Measurements from ENCODE around the gene OR5AU1.

The OR5AU1 gene

DNA sequence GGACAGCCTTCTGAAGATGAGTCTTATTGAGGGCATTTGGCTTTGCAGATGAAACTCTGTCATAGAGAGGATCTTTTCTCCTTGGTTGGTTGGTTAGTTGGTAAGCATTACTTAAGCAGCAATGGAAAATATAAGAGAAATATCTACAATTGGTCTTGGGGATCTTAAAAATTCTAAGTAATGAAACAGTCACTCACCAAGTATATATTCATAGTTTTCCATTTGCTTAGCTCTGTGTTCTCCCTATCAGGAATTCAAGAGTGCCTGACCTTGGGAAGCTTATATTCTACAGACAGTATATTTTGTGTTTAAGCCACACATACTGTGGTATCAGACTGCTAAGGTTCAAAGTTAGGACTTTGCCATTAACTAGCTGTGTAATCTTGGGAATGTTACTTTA, at the start of gene OR5AU1:
Gene OR5AU1 (minus strand): TSS at position 101 of the 400 bp plus-strand sequence. CDS start 191 bp downstream, outside the sequence.
- no peak for DNase-seq

- no peak for DNase-seq
Observed at GRCh38 chr14:21205026-21205677, 49.3 kb upstream of the OR5AU1 start.

- no peak for DNase-seq
Observed at GRCh38 chr14:21204167-21205025, 48.5 kb upstream of the OR5AU1 start.

DNA sequence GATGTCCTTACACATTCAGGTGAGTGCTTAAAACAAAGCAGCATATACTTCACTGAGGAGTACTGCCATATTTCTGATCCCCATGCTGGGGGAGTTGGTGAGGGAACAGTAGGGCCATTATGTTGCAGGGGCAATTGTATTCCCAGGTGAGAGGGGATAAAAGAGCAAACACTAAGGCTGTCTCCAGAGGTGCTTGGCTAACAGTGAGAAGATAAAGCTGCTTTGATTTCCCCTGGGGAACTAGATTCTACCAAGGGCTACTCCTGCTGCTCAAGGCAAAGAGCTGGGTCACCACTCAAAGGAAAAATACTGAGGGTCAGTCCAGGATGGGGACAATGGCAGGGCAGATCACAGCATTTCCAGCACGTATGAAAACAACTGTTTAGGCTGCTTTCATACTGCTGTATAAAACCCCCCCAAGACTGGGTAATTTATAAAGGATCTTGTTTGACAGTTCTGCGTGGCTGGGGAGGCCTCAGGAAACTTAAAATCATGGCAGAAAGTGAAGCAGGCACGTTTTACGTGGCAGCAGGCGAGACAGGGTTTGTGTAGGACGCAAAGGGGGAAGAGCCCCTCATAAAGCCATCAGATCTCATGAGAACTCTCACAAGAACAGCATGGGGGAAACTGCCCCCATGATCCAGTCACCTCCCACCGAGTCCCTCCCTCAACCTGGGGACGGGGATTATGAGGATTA, 47.8 kb upstream of the OR5AU1 start:
- no peak for DNase-seq

DNA sequence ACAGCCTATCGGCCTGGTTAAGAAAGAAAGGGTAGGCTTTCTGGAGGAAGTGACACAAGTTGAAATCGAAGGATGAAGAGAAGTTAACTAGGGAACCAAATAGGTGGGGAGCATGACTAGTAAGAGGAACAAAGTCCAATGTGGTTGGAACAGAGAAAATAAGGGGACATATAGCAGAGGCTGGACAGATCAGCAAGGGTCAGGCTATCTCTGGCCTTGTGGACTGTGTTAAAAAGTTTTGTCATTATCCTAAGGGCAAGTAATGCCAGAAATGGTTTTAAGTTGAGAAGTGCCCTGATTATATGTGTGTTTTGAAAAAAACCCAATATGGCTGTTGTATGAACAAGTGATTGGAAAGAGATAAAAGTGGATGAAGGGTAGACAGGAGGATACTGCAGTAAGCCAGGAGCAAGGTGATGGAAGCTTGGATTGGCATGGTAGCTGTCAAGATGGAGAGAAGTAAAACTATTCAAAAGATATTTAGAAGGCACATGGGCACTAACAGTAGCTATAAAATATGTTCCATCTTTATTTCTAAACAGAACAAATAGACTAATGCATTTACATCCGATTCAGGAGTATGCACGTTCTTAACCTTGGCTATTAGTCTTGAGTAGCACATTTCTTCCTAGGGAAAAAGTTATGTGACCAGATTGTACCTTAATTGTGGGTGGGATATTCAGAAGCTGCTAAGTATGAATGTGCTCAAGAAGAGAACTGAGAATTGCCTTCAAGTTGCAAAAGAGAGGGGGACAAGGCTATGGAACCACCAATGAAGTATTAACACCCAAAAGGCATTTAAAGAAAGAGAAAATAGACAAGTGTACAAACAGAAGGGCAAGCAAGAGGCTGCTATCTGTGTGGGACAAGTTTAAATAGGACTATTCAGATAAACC, 46.8 kb upstream of the OR5AU1 start:
- no peak for DNase-seq

GRCh38 chr14:21201732-21202462, 46.0 kb upstream of the OR5AU1 start:
- no peak for DNase-seq

GRCh38 chr14:21200752-21201461, 45.0 kb upstream of the OR5AU1 start:
- no peak for DNase-seq

GRCh38 chr14:21199611-21200560, 44.0 kb upstream of the OR5AU1 start:
- DNase-seq, result no peak

- DNase-seq, result no peak
Observed at GRCh38 chr14:21197418-21198205, 41.7 kb upstream of the OR5AU1 start.

DNA sequence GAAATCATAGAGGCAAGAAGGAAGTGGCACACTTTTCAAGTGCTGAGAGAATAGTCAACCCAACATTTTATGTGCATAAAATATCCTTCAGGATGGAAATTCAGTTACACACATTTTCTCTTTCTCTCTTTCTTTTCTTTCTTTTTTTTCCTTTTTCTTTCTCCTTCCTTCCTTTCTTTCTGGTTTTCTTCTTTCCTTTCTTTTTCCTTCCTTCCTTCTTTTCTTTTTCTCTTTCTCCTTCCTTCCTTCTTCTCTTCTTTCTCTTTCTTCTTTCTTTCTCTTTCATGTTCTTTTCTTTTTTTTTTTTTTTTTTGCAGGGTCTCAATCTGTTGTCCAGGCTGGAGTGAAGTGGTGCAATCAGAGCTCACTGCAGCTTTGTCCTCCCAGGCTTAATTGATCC, 38.7 kb upstream of the OR5AU1 start:
- DNase-seq, result no peak

DNA sequence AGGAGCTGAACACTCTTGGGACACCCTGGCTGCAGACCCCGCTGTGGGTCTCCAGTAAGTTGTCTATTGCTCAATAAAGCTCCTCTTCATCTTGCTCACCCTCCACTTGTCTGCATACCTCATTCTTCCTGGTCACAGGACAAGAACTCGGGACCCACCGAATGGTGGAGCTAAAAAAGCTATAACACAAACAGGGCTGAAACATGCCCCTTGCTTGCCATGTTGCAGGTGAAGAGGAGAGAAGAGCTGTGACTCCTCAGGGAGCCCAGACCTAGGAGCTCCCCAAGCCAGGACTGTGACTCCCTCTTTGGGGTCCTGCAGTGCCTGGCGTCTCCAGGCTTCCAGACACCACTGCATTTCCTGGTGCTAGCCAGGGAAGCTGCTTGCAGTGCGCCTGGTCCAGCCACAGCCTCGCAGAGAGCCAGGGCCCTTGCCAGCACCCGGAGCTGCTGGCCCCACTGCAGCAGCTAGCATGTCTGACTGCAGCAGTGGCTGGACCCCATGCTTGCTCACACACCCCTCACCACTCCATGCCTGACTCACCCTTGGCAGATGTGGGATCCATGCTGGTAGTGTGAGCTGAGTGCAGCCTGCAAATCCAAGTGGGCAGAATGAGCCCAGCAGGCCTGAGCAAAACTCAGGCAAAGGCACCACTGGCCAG, 37.1 kb upstream of the OR5AU1 start:
- no peak for DNase-seq

DNA sequence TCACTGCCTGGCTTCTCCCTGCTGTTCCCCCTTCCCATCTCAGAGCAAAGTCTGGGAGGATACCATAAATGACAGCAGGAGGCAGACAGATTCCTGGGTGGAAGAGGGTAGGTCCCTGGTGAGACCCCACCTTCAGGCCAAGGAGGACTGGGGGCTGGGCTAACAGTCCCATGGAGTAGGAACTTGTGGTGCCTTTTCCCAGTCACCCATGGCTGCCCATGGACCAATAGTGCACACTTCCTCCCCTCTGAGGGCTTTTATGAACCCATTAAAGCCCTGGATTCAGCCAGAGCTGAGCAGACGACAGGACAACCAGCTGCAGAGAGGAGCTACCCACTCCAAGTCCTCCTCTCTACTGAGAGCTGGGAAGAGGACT, 36.6 kb upstream of the OR5AU1 start:
- no peak for DNase-seq

- peak; percentile 13 to 25 for DNase-seq
Observed at GRCh38 chr14:21191809-21192446, 36.1 kb upstream of the OR5AU1 start.

GRCh38 chr14:21191261-21191808, 35.5 kb upstream of the OR5AU1 start:
- DNase-seq, result no peak

DNA sequence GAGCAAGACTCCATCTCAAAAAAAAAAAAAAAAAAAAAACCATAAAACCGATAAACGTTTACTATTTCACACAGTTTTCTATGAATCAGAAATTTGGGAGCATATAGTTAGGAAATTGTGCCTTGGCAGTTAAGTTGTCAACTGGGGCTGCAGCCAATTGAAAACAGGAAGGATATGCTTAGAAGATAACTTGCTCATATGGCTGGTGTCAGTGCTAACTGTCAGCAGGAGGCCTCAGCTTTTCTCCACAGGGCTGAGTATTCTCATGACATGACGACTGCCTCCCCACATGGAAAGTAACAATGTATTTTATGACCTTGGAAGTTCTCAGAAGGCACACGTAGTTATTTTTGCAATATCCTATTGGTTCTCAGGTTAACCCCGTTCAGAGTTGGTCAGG, 29.6 kb upstream of the OR5AU1 start:
- no peak for DNase-seq

GRCh38 chr14:21184254-21184653, 28.4 kb upstream of the OR5AU1 start:
- DNase-seq, result no peak

- DNase-seq, result no peak
Observed at GRCh38 chr14:21182166-21182565, 26.3 kb upstream of the OR5AU1 start.

DNA sequence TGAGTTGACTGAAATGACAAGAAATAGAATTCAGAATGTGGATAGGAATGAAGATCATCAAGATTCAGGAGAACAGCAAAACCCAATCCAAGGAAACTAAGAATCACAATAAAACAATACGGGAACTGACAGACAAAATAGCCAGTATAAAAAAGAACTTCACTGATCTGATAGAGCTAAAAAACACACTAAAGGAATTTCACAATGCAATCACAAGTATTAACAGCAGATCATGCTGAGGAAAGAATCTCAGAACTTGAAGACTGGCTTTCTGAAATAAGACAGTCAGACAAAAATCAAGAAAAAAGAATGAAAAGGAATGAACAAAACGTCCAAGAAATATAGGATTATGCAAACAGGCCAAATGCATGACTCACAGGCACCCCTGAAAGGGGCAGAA, 15.3 kb upstream of the OR5AU1 start:
- no peak for DNase-seq
